Posterior vena cava (tissue), 2 donors: ENCODE data around the gene PLXNA4. TPM values are rescaled to one million over a fixed set of nuclear protein-coding genes. Genes with fewer than 3 reads are reported as not detected.

Source experiments
- DNase-seq: peaks from one replicate; pipeline ENCODE4 v3.0.0-alpha.2; 2020; ENCODE audit warnings: low spot score
- intact Hi-C, 2 donors: fragments of 100-400 bp; cut with DNase I; formaldehyde crosslinking; loops; one replicate each; pipeline versions ENCODE4 v1.14.1 to v1.14.2; 2022 to 2023
- total RNA-seq, 2 donors: library from RNA; stranded (reverse); fragmentation: NEBNext Ultra II Directional; extraction: Animal tissue kit (Norgen Biotek cat#: 25700); gene quantifications; one replicate each; pipeline ENCODE4 v1.2.1, GENCODE V29; 2021
- donor health status: DM: yes; HTN: yes; CAD: no.
- donor health status: DM: yes; HTN: yes; CAD: no.

PLXNA4 gene
- total RNA-seq, 2 donors from 2014 or later: 24.9 to 61.2 TPM

- DNase-seq: no peak
- intact Hi-C loops: loop anchor here (10.0 kb wide), 2 partner anchors 715 to 875 kb away; no protein-coding TSS in a partner anchor
These were observed 6.2 kb downstream of the PLXNA4 start for GRCh38 chr7:132569884-132570614.

- no peak for DNase-seq
- intact Hi-C loops: no loop called here
These were observed 7.3 kb downstream of the PLXNA4 start for GRCh38 chr7:132568962-132569361.

- intact Hi-C loops: loop anchor here in 1 of 2 donors (1.0 kb wide), 1 partner anchor 33 kb away; no protein-coding TSS in a partner anchor
- no peak for DNase-seq
These were observed 10.4 kb downstream of the PLXNA4 start for GRCh38 chr7:132565885-132566284.

- intact Hi-C loops: loop anchor here in 1 of 2 donors (1.0 kb wide), 1 partner anchor 32 kb away; no protein-coding TSS in a partner anchor
- DNase-seq: no peak
These were observed 10.8 kb downstream of the PLXNA4 start for GRCh38 chr7:132565441-132565840.

- DNase-seq: no peak
- intact Hi-C loops: loop anchor here in 1 of 2 donors (1.0 kb wide), 1 partner anchor 32 kb away; no protein-coding TSS in a partner anchor
These were observed 11.4 kb downstream of the PLXNA4 start for GRCh38 chr7:132564849-132565248.

- intact Hi-C loops: no loop called here
- no peak for DNase-seq
These were observed 12.2 kb downstream of the PLXNA4 start for GRCh38 chr7:132564090-132564489.

- DNase-seq: no peak
- intact Hi-C loops: no loop called here
These were observed 13.6 kb downstream of the PLXNA4 start for GRCh38 chr7:132562690-132563089.

GRCh38 chr7:132561763-132562162 is 14.5 kb downstream of the PLXNA4 start:
- intact Hi-C loops: no loop called here
- no peak for DNase-seq

GRCh38 chr7:132560825-132561529 is 15.3 kb downstream of the PLXNA4 start:
- DNase-seq: no peak
- intact Hi-C loops: no loop called here

- intact Hi-C loops: no loop called here
- DNase-seq: no peak
These were observed 16.2 kb downstream of the PLXNA4 start for GRCh38 chr7:132560105-132560504.

GRCh38 chr7:132558815-132559214 is 17.5 kb downstream of the PLXNA4 start:
- no peak for DNase-seq
- intact Hi-C loops: no loop called here

- intact Hi-C loops: no loop called here
- no peak for DNase-seq
These were observed 18.7 kb downstream of the PLXNA4 start for GRCh38 chr7:132557489-132558044.

- intact Hi-C loops: no loop called here
- DNase-seq: no peak
These were observed 21.8 kb downstream of the PLXNA4 start for GRCh38 chr7:132554446-132554845.

GRCh38 chr7:132553031-132553430 is 23.2 kb downstream of the PLXNA4 start:
- no peak for DNase-seq
- intact Hi-C loops: no loop called here

GRCh38 chr7:132551886-132552285 is 24.4 kb downstream of the PLXNA4 start:
- intact Hi-C loops: no loop called here
- no peak for DNase-seq

GRCh38 chr7:132551439-132551838 is 24.8 kb downstream of the PLXNA4 start:
- no peak for DNase-seq
- intact Hi-C loops: no loop called here

- intact Hi-C loops: no loop called here
- DNase-seq: no peak
These were observed 27.7 kb downstream of the PLXNA4 start for GRCh38 chr7:132548489-132549078.

- no peak for DNase-seq
- intact Hi-C loops: no loop called here
These were observed 28.4 kb downstream of the PLXNA4 start for GRCh38 chr7:132547821-132548220.

GRCh38 chr7:132546366-132547127 is 29.7 kb downstream of the PLXNA4 start:
- intact Hi-C loops: no loop called here
- no peak for DNase-seq
